Pancreas (tissue), 8 donors: ENCODE data around the gene SLU7. TPM values are rescaled to one million over a fixed set of nuclear protein-coding genes. Genes with fewer than 3 reads are reported as not detected.

Experiments used
- polyA plus RNA-seq, 2 donors: library from polyadenylated mRNA; stranded (reverse); fragments of 200-250 nt; gene quantifications; one replicate each; pipeline ENCODE4 v1.2.3, GENCODE V29; 2013
- total RNA-seq, 6 donors: library from RNA; stranded (reverse); fragmentation: NEBNext Ultra II Directional in 4 of 6; extraction: Animal tissue kit (Norgen Biotek cat#: 25700) in 4 of 6; gene quantifications; one replicate each; pipeline versions ENCODE4 v1.2.1 to v1.2.4, GENCODE V29; 2021 to 2023
- donor health status: healthy with polysubstance abuse.
- donor health status: DM: no; HTN: no; CAD: no; lungs with moderate emphysema.
- donor health status: DM: no; HTN: no; CAD: no.
- donor health status: Bipolar disorder and iron deficiency.
- donor health status: DM: yes; HTN: yes; CAD: no.
- donor health status: DM: no; HTN: no; CAD: no.
- donor health status: DM: no; HTN: no; CAD: no.
- donor health status: DM: yes; HTN: yes; CAD: no.

The SLU7 gene
- total and polyA plus RNA-seq, 8 donors = 12.3 to 24.6 (median 20.6) TPM

Other genes with a start within 250 kb of the SLU7 start
- not detected for gene FABP6, start 189.6 kb downstream of the SLU7 start, total RNA-seq
- not detected for gene FABP6, start 189.6 kb downstream of the SLU7 start, polyA plus RNA-seq
- under 1 TPM; 0.06 to 0.58 (median 0.17) TPM for gene CCNJL, start 106.5 kb downstream of the SLU7 start, total RNA-seq
- gene CCNJL, start 106.5 kb downstream of the SLU7 start, polyA plus RNA-seq = under 1 TPM; 0.08 to 0.16 TPM
- under 1 TPM in 4 of 6 donors, not detected in 2; 0.09 to 0.41 (median 0.19) TPM for gene C1QTNF2, start 48.5 kb downstream of the SLU7 start, total RNA-seq
- under 1 TPM; 0.27 to 0.38 TPM for gene C1QTNF2, start 48.5 kb downstream of the SLU7 start, polyA plus RNA-seq
- 1 to 10 TPM in 5 of 6 donors, under 1 TPM in 1; 0.79 to 3.7 (median 1.7) TPM for gene FAM200C, start 19.0 kb downstream of the SLU7 start, total RNA-seq
- gene FAM200C, start 19.0 kb downstream of the SLU7 start, polyA plus RNA-seq = 1 to 10 TPM; 2.5 to 3.3 TPM
- 1 to 10 TPM in 3 of 6 donors, under 1 TPM in 2, not detected in 1; 0.31 to 2.7 (median 1.3) TPM for gene PTTG1, start 2.8 kb upstream of the SLU7 start, total RNA-seq
- gene PTTG1, start 2.8 kb upstream of the SLU7 start, polyA plus RNA-seq = 1 to 10 TPM; 1.2 to 2.0 TPM